ENCODE results near the gene PPP1R26.

PPP1R26 gene

GRCh38 chr9:135468854-135469521 is 10.6 kb upstream of the PPP1R26 start:
- DNase-seq: no peak

GRCh38 chr9:135471791-135472640 is 7.6 kb upstream of the PPP1R26 start:
- DNase-seq: no peak

- no peak for DNase-seq
These were observed 5.5 kb upstream of the PPP1R26 start for GRCh38 chr9:135473972-135474543.

- DNase-seq: no peak
These were observed 4.7 kb upstream of the PPP1R26 start for GRCh38 chr9:135474915-135475314.

GRCh38 chr9:135476561-135477355 is 2.8 kb upstream of the PPP1R26 start:
- no peak for DNase-seq

- DNase-seq: no peak
These were observed 1.4 kb upstream of the PPP1R26 start for GRCh38 chr9:135478191-135478590.

- no peak for DNase-seq
These were observed 633 bp upstream of the PPP1R26 start for GRCh38 chr9:135478829-135479468.

GRCh38 chr9:135480071-135480939 is 723 bp downstream of the PPP1R26 start:
- DNase-seq: no peak

GRCh38 chr9:135480940-135481310 is 1.3 kb downstream of the PPP1R26 start:
- DNase-seq: no peak

GRCh38 chr9:135482015-135482754 is 2.6 kb downstream of the PPP1R26 start:
- no peak for DNase-seq

GRCh38 chr9:135484460-135485277 is 5.1 kb downstream of the PPP1R26 start:
- no peak for DNase-seq

GRCh38 chr9:135485385-135485784 is 5.8 kb downstream of the PPP1R26 start:
- no peak for DNase-seq

GRCh38 chr9:135485832-135486231 is 6.2 kb downstream of the PPP1R26 start:
- no peak for DNase-seq

GRCh38 chr9:135486267-135487065 is 6.9 kb downstream of the PPP1R26 start:
- DNase-seq: no peak

- no peak for DNase-seq
These were observed 7.9 kb downstream of the PPP1R26 start for GRCh38 chr9:135487281-135488012.

- no peak for DNase-seq
These were observed 8.4 kb downstream of the PPP1R26 start for GRCh38 chr9:135488013-135488330.

- no peak for DNase-seq
These were observed 8.9 kb downstream of the PPP1R26 start for GRCh38 chr9:135488527-135488926.

- DNase-seq: no peak
These were observed 9.8 kb downstream of the PPP1R26 start for GRCh38 chr9:135489188-135489906.

All from NCI-H1436 treated with DMSO at 0.1 percent for 48 hours (cell line).